ENCODE data around the gene ARMH1.

- TF ChIP-seq CTCF (IDR thresholded peaks at IDR 0.05) (no peak), POLR2A (IDR thresholded peaks at IDR 0.05) (no peak), EP300 (IDR thresholded peaks at IDR 0.05) (no peak)
Observed at GRCh38 chr1:44663417-44663816, 11.1 kb upstream of the ARMH1 start.

Data from ovary (tissue), 3 donors.